ENCODE data around the gene MBIP.
A peak's percentile ranks its signal among the peaks of the same experiment; 100 is the strongest.

MBIP gene

DNA sequence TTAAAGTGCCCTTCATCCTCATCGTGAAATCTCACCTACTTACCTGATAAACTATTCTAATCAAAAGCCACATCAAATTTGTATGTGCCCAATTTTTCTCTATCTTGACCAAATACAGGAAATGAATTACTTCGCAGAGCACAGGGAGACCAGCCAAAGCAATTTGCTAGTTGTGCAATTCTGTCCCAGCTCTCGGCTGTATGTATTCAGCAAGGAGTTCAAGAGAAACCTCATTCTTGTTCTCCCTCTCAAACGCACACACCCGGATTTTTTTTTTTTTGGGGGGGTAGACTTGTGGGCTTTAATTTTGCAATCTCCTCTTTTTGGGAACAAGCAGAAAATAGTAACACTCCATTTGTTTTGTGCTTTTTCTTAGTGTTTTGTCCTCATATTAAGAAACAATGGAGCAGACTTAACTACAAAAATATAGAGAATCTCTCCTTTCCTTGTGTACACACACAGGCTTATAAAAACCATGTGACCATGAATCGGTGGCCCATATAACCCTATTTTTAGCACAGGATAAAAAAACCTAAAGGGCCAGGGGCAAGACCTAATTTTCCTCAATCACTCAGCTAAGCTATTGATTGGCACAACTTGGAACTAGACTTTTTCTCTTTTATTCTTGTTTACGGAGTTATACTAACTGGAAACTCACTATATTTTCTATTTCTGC lies 64.2 kb downstream of the MBIP start:
- DNase-seq (ENCODE audit: low read depth), result peak; percentile 47
- TF ChIP-seq, protein P1, sequence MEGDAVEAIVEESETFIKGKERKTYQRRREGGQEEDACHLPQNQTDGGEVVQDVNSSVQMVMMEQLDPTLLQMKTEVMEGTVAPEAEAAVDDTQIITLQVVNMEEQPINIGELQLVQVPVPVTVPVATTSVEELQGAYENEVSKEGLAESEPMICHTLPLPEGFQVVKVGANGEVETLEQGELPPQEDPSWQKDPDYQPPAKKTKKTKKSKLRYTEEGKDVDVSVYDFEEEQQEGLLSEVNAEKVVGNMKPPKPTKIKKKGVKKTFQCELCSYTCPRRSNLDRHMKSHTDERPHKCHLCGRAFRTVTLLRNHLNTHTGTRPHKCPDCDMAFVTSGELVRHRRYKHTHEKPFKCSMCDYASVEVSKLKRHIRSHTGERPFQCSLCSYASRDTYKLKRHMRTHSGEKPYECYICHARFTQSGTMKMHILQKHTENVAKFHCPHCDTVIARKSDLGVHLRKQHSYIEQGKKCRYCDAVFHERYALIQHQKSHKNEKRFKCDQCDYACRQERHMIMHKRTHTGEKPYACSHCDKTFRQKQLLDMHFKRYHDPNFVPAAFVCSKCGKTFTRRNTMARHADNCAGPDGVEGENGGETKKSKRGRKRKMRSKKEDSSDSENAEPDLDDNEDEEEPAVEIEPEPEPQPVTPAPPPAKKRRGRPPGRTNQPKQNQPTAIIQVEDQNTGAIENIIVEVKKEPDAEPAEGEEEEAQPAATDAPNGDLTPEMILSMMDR (conservative IDR thresholded peaks at IDR 0.05; ENCODE audit: control insufficient read depth, insufficient read depth, low read depth, low read length), result no peak

DNA sequence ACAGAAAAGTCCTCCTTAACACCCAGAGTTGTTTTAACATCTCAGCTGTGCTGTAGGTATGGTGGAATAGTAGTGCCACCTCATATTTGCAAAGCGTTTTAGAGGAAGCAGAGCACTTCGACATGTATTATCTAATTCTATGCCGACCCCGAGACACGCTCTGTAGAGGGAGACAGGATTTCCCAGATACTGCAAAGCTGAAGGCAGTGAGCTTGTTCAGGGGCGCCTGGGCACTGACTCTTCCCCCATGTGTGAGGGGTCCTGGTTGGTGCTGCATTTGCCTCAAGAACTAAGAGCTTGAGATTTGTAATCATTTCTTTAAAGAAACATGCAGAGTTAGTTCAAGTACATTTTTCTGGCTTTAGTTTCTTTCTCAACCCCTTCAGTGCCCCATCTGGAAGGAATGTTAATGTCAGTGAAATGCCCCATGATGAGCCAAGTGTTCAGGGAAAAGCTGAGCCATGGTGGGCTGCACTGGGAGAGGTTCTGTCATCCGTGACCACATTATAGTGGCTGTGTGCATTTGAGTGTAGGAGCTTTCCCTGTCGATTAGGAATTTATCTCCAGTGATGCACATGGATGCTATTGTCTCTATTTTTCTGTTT lies 66.3 kb downstream of the MBIP start:
- DNase-seq (ENCODE audit: low read depth), result peak; percentile 10

More for the DNA sequence above, 64.2 kb downstream of the MBIP start:
- no peak overlapping the region for H3K4me3 ChIP-seq (ENCODE audit: control insufficient read depth, low read depth, low read length)

More for the DNA sequence above, 66.3 kb downstream of the MBIP start:
- H3K4me3 ChIP-seq (ENCODE audit: control insufficient read depth, low read depth, low read length), result no peak overlapping the region
- TF ChIP-seq, protein P1 (conservative IDR thresholded peaks at IDR 0.05; ENCODE audit: control insufficient read depth, insufficient read depth, low read depth, low read length), result peak; percentile 17

Measured in fibroblast of mammary gland (primary cell).